Fibroblast of villous mesenchyme (primary cell): ENCODE results near the gene ANXA2. TPM values are rescaled to one million over a fixed set of nuclear protein-coding genes. Genes with fewer than 3 reads are reported as not detected.
"Not testable (repeated sequence)": the region's sequence is repeated elsewhere in the genome, so short reads cannot be mapped to it uniquely, and the experiment has no call there.

Experiments used
- DNase-seq: peaks from one replicate; pipeline ENCODE4 v3.0.0-alpha.2; 2010; ENCODE audit warnings: low read depth
- H3K4me3 ChIP-seq: 2 replicates; pipeline ENCODE4 v1.5.1; 2011; ENCODE audit warnings: low read depth, mild to moderate bottlenecking, low read length
- total RNA-seq: library from RNA; depleted of rRNA; stranded (reverse); fragments of >200 nt; gene quantifications from 2 replicates; pipeline ENCODE4 v1.2.3, GENCODE V29; 2012
- TF ChIP-seq, protein P1 (sequence below): IDR thresholded peaks from 2 replicates; pipeline ENCODE4 v1.5.1; 2012; ENCODE audit warnings: low read depth, mild to moderate bottlenecking, low read length; ENCODE audit not compliant: insufficient read depth

ANXA2 gene
- total RNA-seq, 1 donor, result 3,211 TPM

- no peak overlapping the region for H3K4me3 ChIP-seq
- DNase-seq, result peak; percentile 62
- TF ChIP-seq, protein P1, sequence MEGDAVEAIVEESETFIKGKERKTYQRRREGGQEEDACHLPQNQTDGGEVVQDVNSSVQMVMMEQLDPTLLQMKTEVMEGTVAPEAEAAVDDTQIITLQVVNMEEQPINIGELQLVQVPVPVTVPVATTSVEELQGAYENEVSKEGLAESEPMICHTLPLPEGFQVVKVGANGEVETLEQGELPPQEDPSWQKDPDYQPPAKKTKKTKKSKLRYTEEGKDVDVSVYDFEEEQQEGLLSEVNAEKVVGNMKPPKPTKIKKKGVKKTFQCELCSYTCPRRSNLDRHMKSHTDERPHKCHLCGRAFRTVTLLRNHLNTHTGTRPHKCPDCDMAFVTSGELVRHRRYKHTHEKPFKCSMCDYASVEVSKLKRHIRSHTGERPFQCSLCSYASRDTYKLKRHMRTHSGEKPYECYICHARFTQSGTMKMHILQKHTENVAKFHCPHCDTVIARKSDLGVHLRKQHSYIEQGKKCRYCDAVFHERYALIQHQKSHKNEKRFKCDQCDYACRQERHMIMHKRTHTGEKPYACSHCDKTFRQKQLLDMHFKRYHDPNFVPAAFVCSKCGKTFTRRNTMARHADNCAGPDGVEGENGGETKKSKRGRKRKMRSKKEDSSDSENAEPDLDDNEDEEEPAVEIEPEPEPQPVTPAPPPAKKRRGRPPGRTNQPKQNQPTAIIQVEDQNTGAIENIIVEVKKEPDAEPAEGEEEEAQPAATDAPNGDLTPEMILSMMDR, result no peak
Measured at GRCh38 chr15:60363087-60363549, 34.7 kb downstream of the ANXA2 start.

GRCh38 chr15:60362321-60363086 is 35.3 kb downstream of the ANXA2 start:
- peak; percentile 90 for DNase-seq
- H3K4me3 ChIP-seq, result no peak overlapping the region
- TF ChIP-seq, protein P1, result no peak

DNA sequence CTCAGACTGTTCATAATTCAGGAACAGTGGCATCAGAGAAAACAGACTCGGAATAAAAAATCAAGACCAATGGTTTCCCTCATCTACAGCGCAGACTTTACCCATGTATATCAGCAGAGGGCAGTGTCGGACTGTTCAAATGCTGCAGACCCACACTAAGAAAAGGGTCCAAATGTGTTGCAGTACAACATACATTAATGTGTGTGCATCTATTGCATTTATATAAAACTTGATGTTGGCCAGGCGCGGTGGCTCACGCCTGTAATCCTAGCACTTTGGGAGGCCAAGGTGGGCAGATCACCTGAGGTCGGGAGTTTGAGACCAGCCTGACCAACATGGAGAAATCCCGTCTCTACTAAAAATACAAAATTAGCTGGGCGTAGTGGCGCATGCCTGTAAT is 38.0 kb downstream of the ANXA2 start:
- TF ChIP-seq, protein P1, result peak; percentile 69
- DNase-seq, result peak; percentile 74
- H3K4me3 ChIP-seq, result not testable (repeated sequence)

- H3K4me3 ChIP-seq, result no peak overlapping the region
- peak; percentile 81 for DNase-seq
- TF ChIP-seq, protein P1, result no peak
Measured at GRCh38 chr15:60358935-60359682, 38.7 kb downstream of the ANXA2 start.

GRCh38 chr15:60356832-60357231 is 41.0 kb downstream of the ANXA2 start:
- TF ChIP-seq, protein P1, result no peak
- H3K4me3 ChIP-seq, result no peak overlapping the region
- DNase-seq, result no peak

DNA sequence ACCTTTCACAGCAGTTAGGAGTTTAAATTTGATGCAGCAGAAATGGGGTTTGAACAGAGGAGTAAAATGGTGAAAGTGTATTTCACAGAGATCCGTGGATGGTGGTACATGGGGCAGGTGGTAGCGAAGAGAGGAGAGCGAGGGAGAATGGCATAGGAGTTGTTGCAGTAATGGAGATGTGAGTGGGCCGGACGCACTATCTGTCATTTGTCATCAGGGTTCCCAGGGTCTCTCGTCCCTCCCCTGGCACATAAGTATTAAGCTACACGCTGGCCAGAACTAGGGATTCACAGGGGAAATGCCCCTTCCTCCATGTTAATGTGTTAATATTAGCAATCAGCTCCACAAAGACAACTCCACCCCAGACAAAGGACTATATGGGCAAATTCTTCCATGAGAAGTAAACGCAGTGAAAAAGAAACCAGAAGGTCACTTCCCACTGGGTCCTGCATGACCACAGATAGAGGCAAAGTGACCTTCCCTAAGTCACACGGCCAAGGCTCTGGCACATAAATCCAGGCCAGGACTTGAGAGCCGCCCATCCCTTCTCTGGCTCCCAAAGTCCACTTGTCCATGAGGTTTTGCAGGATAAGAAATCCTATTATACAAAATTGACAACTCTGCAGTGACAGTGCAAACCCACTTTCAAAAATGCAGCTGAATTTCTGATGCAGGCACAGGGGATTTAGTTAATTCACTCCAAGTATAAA is 42.5 kb downstream of the ANXA2 start:
- H3K4me3 ChIP-seq, result no peak overlapping the region
- DNase-seq, result no peak
- TF ChIP-seq, protein P1, result no peak
